ENCODE data around the gene SUCLA2. TPM values are rescaled to one million over a fixed set of nuclear protein-coding genes. Genes with fewer than 3 reads are reported as not detected.
A peak's percentile ranks its signal among the peaks of the same experiment; 100 is the strongest.

SUCLA2 gene
- total RNA-seq, 1 donor from 2014 or later = 51.9 TPM

DNA sequence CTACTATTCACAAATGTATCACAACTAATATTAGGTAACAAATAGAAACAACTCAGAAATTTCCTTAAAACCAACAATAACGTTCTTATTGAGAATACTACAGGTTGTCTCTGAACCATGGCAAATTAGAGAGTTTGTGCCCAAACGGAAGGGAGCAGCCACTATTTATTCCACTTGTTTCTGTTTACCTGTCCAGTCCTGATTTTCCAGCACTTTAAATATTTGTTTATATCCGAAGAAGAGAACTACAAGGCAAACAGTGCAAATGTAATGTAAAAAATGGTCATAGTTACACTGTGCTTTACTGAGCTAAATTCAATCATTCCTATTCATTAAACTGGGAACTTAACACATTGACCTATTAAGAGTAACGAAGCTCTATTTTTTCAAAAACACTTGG lies 9.2 kb downstream of the SUCLA2 start:
- TF ChIP-seq, protein P1, sequence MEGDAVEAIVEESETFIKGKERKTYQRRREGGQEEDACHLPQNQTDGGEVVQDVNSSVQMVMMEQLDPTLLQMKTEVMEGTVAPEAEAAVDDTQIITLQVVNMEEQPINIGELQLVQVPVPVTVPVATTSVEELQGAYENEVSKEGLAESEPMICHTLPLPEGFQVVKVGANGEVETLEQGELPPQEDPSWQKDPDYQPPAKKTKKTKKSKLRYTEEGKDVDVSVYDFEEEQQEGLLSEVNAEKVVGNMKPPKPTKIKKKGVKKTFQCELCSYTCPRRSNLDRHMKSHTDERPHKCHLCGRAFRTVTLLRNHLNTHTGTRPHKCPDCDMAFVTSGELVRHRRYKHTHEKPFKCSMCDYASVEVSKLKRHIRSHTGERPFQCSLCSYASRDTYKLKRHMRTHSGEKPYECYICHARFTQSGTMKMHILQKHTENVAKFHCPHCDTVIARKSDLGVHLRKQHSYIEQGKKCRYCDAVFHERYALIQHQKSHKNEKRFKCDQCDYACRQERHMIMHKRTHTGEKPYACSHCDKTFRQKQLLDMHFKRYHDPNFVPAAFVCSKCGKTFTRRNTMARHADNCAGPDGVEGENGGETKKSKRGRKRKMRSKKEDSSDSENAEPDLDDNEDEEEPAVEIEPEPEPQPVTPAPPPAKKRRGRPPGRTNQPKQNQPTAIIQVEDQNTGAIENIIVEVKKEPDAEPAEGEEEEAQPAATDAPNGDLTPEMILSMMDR (conservative IDR thresholded peaks at IDR 0.05) = no peak
- Mint-ChIP-seq H3K36me3 (peaks cover 50% of the 10 kb centered on the region), H3K4me1 (ENCODE audit: unreplicated experiment) (no peaks in the 10 kb centered on the region), H3K27ac (no peak overlapping the region), H3K27me3 (no peaks in the 10 kb centered on the region), H3K4me3 (no peak overlapping the region), H3K9me3 (no peaks in the 10 kb centered on the region)
- no peak for DNase-seq (ENCODE audit: extremely low spot score, unreplicated experiment)

DNA sequence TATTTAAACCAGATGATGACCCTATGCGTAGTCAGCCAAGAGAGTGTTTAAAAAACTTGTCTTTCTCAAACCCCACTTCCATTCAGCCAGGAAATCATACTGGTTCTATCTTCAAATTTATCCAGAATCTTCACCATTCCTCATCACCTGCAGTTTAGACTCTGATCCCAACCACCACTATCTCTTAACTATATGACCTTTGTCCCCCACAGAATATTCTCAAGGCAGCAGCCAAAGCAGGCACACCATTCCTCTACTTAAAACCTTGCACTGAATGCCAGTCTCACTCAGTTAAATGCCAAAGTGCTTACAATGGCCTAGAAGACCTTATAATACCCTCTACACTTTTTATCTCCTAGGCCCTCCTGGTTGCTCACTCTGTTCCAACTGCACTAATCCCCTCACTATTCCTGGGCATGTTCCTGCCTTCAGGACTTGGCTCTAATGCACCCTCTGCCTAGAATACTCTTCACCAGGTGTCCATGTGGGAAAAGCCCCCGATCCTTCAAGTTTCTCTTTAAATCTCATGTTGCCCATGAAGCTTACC lies 10.1 kb downstream of the SUCLA2 start:
- no peak overlapping the region for H3K27ac Mint-ChIP-seq
- peaks cover 57% of the 10 kb centered on the region for H3K36me3 Mint-ChIP-seq
- no peaks in the 10 kb centered on the region for H3K9me3 Mint-ChIP-seq
- H3K4me3 Mint-ChIP-seq = no peak overlapping the region
- DNase-seq (ENCODE audit: extremely low spot score, unreplicated experiment) = no peak
- no peaks in the 10 kb centered on the region for H3K4me1 Mint-ChIP-seq (ENCODE audit: unreplicated experiment)
- TF ChIP-seq, protein P1 (conservative IDR thresholded peaks at IDR 0.05) = no peak
- H3K27me3 Mint-ChIP-seq = no peaks in the 10 kb centered on the region

DNA sequence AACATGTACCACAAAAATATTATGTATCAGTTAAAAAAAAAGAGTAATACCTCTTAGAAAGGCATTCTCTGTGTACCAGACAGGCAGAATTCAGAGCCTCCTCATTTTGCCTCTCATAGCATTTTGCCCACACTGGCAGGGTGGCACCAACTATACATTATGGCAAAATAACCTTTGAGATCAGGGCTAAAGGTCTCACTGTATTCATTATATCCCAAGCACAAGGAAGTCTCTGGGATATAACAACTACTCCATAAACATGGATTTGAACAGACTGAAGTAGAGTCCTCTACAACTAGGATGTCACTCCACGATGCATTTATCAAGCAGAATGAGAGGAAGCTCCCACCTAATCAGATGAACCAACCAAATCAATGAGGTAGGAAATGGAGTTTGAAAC lies 10.6 kb downstream of the SUCLA2 start:
- H3K9me3 Mint-ChIP-seq = no peaks in the 10 kb centered on the region
- peaks cover 62% of the 10 kb centered on the region for H3K36me3 Mint-ChIP-seq
- TF ChIP-seq, protein P1 (conservative IDR thresholded peaks at IDR 0.05) = no peak
- DNase-seq (ENCODE audit: extremely low spot score, unreplicated experiment) = no peak
- no peak overlapping the region for H3K4me3 Mint-ChIP-seq
- no peak overlapping the region for H3K27ac Mint-ChIP-seq
- no peaks in the 10 kb centered on the region for H3K27me3 Mint-ChIP-seq
- no peaks in the 10 kb centered on the region for H3K4me1 Mint-ChIP-seq (ENCODE audit: unreplicated experiment)

DNA sequence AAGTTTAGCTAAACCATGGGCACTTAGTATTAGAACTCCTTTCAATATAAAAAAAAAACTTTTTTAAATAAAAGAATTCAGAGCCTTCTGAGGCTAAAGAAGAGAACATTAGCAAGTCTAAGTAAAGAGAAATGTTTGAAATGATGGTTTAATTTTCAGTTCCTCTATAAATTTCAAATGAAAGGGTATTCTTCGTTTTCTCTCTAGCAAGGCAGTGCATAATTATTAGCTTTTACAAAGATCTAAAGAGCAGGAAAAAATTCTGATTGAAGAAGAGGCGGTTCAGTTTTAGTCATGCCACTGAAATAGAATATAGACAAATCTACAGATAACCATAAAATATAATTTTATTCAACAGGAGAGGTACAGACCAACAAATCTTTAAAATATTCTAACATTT lies 18.0 kb downstream of the SUCLA2 start:
- H3K27me3 Mint-ChIP-seq = no peaks in the 10 kb centered on the region
- TF ChIP-seq, protein P1 (conservative IDR thresholded peaks at IDR 0.05) = no peak
- H3K4me3 Mint-ChIP-seq = no peak overlapping the region
- no peak overlapping the region for H3K27ac Mint-ChIP-seq
- H3K9me3 Mint-ChIP-seq = no peaks in the 10 kb centered on the region
- H3K36me3 Mint-ChIP-seq = peaks cover 54% of the 10 kb centered on the region
- H3K4me1 Mint-ChIP-seq (ENCODE audit: unreplicated experiment) = no peaks in the 10 kb centered on the region
- DNase-seq (ENCODE audit: extremely low spot score, unreplicated experiment) = no peak

DNA sequence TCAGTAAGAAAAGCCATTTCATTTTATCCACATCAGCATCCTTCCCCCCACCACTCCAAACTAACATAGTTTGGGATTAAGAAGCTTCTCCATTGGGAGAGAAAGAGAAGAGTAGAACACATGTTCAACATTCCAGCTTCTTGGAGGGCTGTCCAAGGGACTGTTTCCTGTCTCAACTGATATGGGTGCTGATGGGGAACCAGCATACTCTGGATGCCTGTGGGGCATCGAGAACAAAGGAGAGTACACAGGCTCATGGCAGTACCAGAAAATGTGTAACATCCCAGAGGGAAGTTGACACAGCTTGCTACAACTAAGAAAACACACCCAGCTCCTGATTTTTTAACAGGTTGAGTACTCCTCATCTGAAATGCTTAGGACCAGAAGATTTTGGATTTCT lies 24.7 kb downstream of the SUCLA2 start:
- no peak for DNase-seq (ENCODE audit: extremely low spot score, unreplicated experiment)
- TF ChIP-seq, protein P1 (conservative IDR thresholded peaks at IDR 0.05) = no peak
- H3K4me1 Mint-ChIP-seq (ENCODE audit: unreplicated experiment) = no peaks in the 10 kb centered on the region
- H3K9me3 Mint-ChIP-seq = peaks cover 8% of the 10 kb centered on the region
- no peaks in the 10 kb centered on the region for H3K27me3 Mint-ChIP-seq
- H3K36me3 Mint-ChIP-seq = peaks cover 63% of the 10 kb centered on the region
- H3K27ac Mint-ChIP-seq = no peak overlapping the region
- H3K4me3 Mint-ChIP-seq = no peak overlapping the region

DNA sequence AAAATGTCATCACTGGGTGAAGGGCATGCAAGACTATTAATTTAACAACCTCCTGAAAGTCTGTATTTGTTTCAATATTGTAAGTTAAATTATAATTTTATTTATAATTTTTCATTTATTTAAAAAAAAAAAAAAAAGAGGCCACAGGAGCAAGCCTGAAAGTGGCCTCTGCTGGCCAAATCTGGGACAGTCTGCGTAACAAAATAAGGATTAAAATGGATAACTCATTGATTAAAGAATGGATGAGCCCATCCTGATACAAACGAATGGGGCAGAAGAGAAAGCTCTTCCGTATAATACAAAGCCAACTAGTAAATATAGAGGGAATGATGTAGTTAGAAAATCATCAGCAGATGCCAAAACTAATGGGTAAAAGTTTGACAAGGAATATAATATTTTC lies 36.2 kb downstream of the SUCLA2 start:
- Mint-ChIP-seq H3K9me3 (peaks cover 20% of the 10 kb centered on the region), H3K36me3 (peaks cover 58% of the 10 kb centered on the region), H3K4me1 (ENCODE audit: unreplicated experiment) (no peaks in the 10 kb centered on the region), H3K27me3 (no peaks in the 10 kb centered on the region), H3K27ac (no peak overlapping the region), H3K4me3 (no peak overlapping the region)
- DNase-seq (ENCODE audit: extremely low spot score, unreplicated experiment) = no peak
- TF ChIP-seq, protein P1 (conservative IDR thresholded peaks at IDR 0.05) = peak; percentile 26
